Neuronal stem cell (in vitro differentiated cells): ENCODE results near the gene TLE3.

Experiments
- DNase-seq: peaks from one replicate; pipeline ENCODE4 v3.0.0-alpha.2; 2013; ENCODE audit warnings: low spot score
- H2AFZ ChIP-seq: one replicate; pipeline ENCODE4 v1.6.1; 2013; ENCODE audit warnings: mild to moderate bottlenecking, low read length, inconsistent platforms
- H2AK5ac ChIP-seq: 2 replicates; pipeline ENCODE4 v1.6.1; 2013; ENCODE audit warnings: low read depth, mild to moderate bottlenecking, inconsistent platforms, low read length, moderate library complexity, mixed read lengths
- H2BK120ac ChIP-seq: 2 replicates; pipeline ENCODE4 v1.6.1; 2013; ENCODE audit warnings: low read depth, mild to moderate bottlenecking, inconsistent platforms, low read length, moderate library complexity, mixed read lengths
- H2BK12ac ChIP-seq: one replicate; pipeline ENCODE4 v1.6.1; 2013; ENCODE audit warnings: low read length, inconsistent platforms
- H2BK15ac ChIP-seq: 2 replicates; pipeline ENCODE4 v1.6.1; 2013; ENCODE audit warnings: mild to moderate bottlenecking, low read length, inconsistent platforms, mixed read lengths
- H2BK5ac ChIP-seq: one replicate; pipeline ENCODE4 v1.6.1; 2013; ENCODE audit warnings: inconsistent platforms, mild to moderate bottlenecking, low read length, moderate library complexity
- H3K14ac ChIP-seq: one replicate; pipeline ENCODE4 v1.6.1; 2013; ENCODE audit warnings: low read length, inconsistent platforms
- H3K18ac ChIP-seq: 2 replicates; pipeline ENCODE4 v1.6.1; 2013; ENCODE audit warnings: low read length, inconsistent platforms
- H3K23ac ChIP-seq: 2 replicates; pipeline ENCODE4 v1.6.1; 2013; ENCODE audit warnings: low read depth, mild to moderate bottlenecking, mixed read lengths, low read length, inconsistent platforms; ENCODE audit not compliant: poor library complexity
- H3K27ac ChIP-seq: replicated peaks from 3 replicates; pipeline ENCODE4 v1.5.1; 2013; ENCODE audit warnings: low read length, inconsistent platforms
- H3K27me3 ChIP-seq, 3 experiments: 2 replicates each; pipeline ENCODE4 v1.6.1; 2013; ENCODE audit warnings: low read length in 3 of 3, mild to moderate bottlenecking in 2 of 3, inconsistent platforms in 1 of 3, low read depth in 1 of 3, mixed read lengths in 1 of 3, moderate library complexity in 1 of 3; ENCODE audit not compliant: control insufficient read depth in 3 of 3, insufficient read depth in 3 of 3
- H3K36me3 ChIP-seq, 2 donors: replicated peaks in 1 of 2; 2 replicates each; pipeline ENCODE4 v1.6.1; 2013; ENCODE audit warnings: low read length in 2 of 2; ENCODE audit not compliant: control insufficient read depth in 2 of 2, insufficient read depth in 2 of 2
- H3K4ac ChIP-seq: 2 replicates; pipeline ENCODE4 v1.6.1; 2013; ENCODE audit warnings: inconsistent platforms, mild to moderate bottlenecking, low read length, moderate library complexity
- H3K4me1 ChIP-seq, 2 donors: 1 replicate in 1 of 2; 2 replicates in 1 of 2; pipeline ENCODE4 v1.6.1; 2013; ENCODE audit warnings: low read length in 2 of 2, low read depth in 1 of 2; ENCODE audit not compliant: control insufficient read depth in 2 of 2, insufficient read depth in 1 of 2
- H3K4me2 ChIP-seq: one replicate; pipeline ENCODE4 v1.6.1; 2013; ENCODE audit warnings: mild to moderate bottlenecking, low read length, inconsistent platforms; ENCODE audit not compliant: insufficient read depth, poor library complexity, severe bottlenecking
- H3K4me3 ChIP-seq, 2 donors: 2 replicates each; pipeline ENCODE4 v1.5.1; 2013; ENCODE audit warnings: low read length in 2 of 2, mild to moderate bottlenecking in 2 of 2, inconsistent platforms in 1 of 2, moderate library complexity in 1 of 2
- H3K79me1 ChIP-seq: one replicate; pipeline ENCODE4 v1.6.1; 2013; ENCODE audit warnings: low read depth, mild to moderate bottlenecking, inconsistent platforms, low read length, moderate library complexity
- H3K9ac ChIP-seq: one replicate; pipeline ENCODE4 v1.6.1; 2013; ENCODE audit warnings: mild to moderate bottlenecking, low read depth, low read length, inconsistent platforms; ENCODE audit not compliant: poor library complexity
- H3K9me3 ChIP-seq, 2 donors: replicated peaks in 1 of 2; 2 replicates each; pipeline versions ENCODE3 to v1.6.1; 2013; ENCODE audit warnings: low read length in 2 of 2, mild to moderate bottlenecking in 2 of 2, inconsistent platforms in 1 of 2, low read depth in 1 of 2, mixed read lengths in 1 of 2, moderate library complexity in 1 of 2; ENCODE audit not compliant: control insufficient read depth in 2 of 2, insufficient read depth in 1 of 2
- H4K8ac ChIP-seq: one replicate; pipeline ENCODE4 v1.6.1; 2013; ENCODE audit warnings: low read depth, mild to moderate bottlenecking, inconsistent platforms, low read length, moderate library complexity
- H4K91ac ChIP-seq: one replicate; pipeline ENCODE4 v1.6.1; 2013; ENCODE audit warnings: low read length, low read depth, mild to moderate bottlenecking, inconsistent platforms; ENCODE audit not compliant: poor library complexity
- WGBS, 2 donors: extraction: QIAGEN DNeasy Blood & Tissue Kit; methylation state at CpG; one replicate each; pipeline ENCODE4 v1.1.7; 2013; ENCODE audit warnings: missing lambda C conversion rate in 2 of 2, mixed read lengths in 1 of 2; ENCODE audit not compliant: insufficient read length in 2 of 2, insufficient replicate concordance in 1 of 2; ENCODE audit errors: extremely low coverage in 2 of 2; 5-methylcytosine and 5-hydroxymethylcytosine counted together

TLE3 gene

GRCh38 chr15:70023769-70024491 lies 73.8 kb downstream of the TLE3 start:
- no peak overlapping the region for H3K4me3 ChIP-seq
- H3K4me1 ChIP-seq: peaks cover 2 to 7% of the 10 kb centered on the region in 2 donors
- DNase-seq: no peak
- no peak overlapping the region for H2BK120ac ChIP-seq
- no peak overlapping the region for H3K14ac ChIP-seq
- no peak overlapping the region for H2BK15ac ChIP-seq
- H2AFZ ChIP-seq: no peak overlapping the region
- H3K27me3 ChIP-seq: peaks cover 0 to 23% (median 0%) of the 10 kb centered on the region in 3 experiments
- no peaks in the 10 kb centered on the region for H3K36me3 ChIP-seq
- H2BK5ac ChIP-seq: no peak overlapping the region
- no peaks in the 10 kb centered on the region for H3K79me1 ChIP-seq
- H3K27ac ChIP-seq: no peak overlapping the region
- H2AK5ac ChIP-seq: no peak overlapping the region
- H3K9ac ChIP-seq: no peak overlapping the region
- H2BK12ac ChIP-seq: no peak overlapping the region
- no peak overlapping the region for H3K23ac ChIP-seq
- no peak overlapping the region for H3K4me2 ChIP-seq
- no peak overlapping the region for H3K18ac ChIP-seq
- no CpG with 5 or more reads among the region's 16 CpGs for WGBS, 2 donors
- no peak overlapping the region for H4K8ac ChIP-seq
- H4K91ac ChIP-seq: no peak overlapping the region
- H3K4ac ChIP-seq: no peak overlapping the region
- H3K9me3 ChIP-seq: peaks cover 4 to 6% of the 10 kb centered on the region in 2 donors

GRCh38 chr15:70023064-70023768 lies 74.5 kb downstream of the TLE3 start:
- Histone ChIP-seq H3K4me3 (no peak overlapping the region), H2BK5ac (no peak overlapping the region), H3K9ac (no peak overlapping the region), H3K9me3 (peaks cover 4 to 6% of the 10 kb centered on the region in 2 donors), H2AK5ac (no peak overlapping the region), H3K4me1 (peaks cover 2 to 7% of the 10 kb centered on the region in 2 donors), H3K23ac (no peak overlapping the region), H2BK12ac (no peak overlapping the region), H4K8ac (no peak overlapping the region), H2BK120ac (no peak overlapping the region), H3K4ac (no peak overlapping the region), H2BK15ac (no peak overlapping the region), H3K14ac (no peak overlapping the region), H4K91ac (no peak overlapping the region), H3K27ac (no peak overlapping the region), H3K27me3 (peaks cover 0 to 23% (median 0%) of the 10 kb centered on the region in 3 experiments), H3K79me1 (no peaks in the 10 kb centered on the region), H3K36me3 (no peaks in the 10 kb centered on the region), H3K18ac (no peak overlapping the region), H3K4me2 (no peak overlapping the region), H2AFZ (no peak overlapping the region)
- no peak for DNase-seq
- WGBS, 2 donors: no CpG with 5 or more reads among the region's 7 CpGs

GRCh38 chr15:70020229-70020628 lies 77.5 kb downstream of the TLE3 start:
- H3K18ac ChIP-seq: no peak overlapping the region
- no peaks in the 10 kb centered on the region for H3K79me1 ChIP-seq

More at GRCh38 chr15:70020229-70020628, 77.5 kb downstream of the TLE3 start:
- no peak overlapping the region for H2BK120ac ChIP-seq
- H4K8ac ChIP-seq: no peak overlapping the region
- no peak for DNase-seq
- peaks cover 4 to 6% of the 10 kb centered on the region in 2 donors for H3K9me3 ChIP-seq
- no CpG with 5 or more reads among the region's 5 CpGs for WGBS, 2 donors
- H3K23ac ChIP-seq: no peak overlapping the region
- H3K14ac ChIP-seq: no peak overlapping the region
- no peak overlapping the region for H2BK15ac ChIP-seq
- no peak overlapping the region for H3K4me2 ChIP-seq
- peaks cover 0 to 25% (median 0%) of the 10 kb centered on the region in 3 experiments for H3K27me3 ChIP-seq
- H3K4me3 ChIP-seq: no peak overlapping the region
- H3K27ac ChIP-seq: no peak overlapping the region
- H2AK5ac ChIP-seq: no peak overlapping the region
- H2BK5ac ChIP-seq: no peak overlapping the region
- no peak overlapping the region for H2BK12ac ChIP-seq
- H3K9ac ChIP-seq: no peak overlapping the region
- H2AFZ ChIP-seq: no peak overlapping the region
- H4K91ac ChIP-seq: no peak overlapping the region
- peaks cover 7 to 8% of the 10 kb centered on the region in 2 donors for H3K4me1 ChIP-seq
- no peaks in the 10 kb centered on the region for H3K36me3 ChIP-seq
- H3K4ac ChIP-seq: no peak overlapping the region
